SJSA1 (cell line): Measurements from ENCODE around the gene SLX4. TPM values are rescaled to one million over a fixed set of nuclear protein-coding genes. Genes with fewer than 3 reads are reported as not detected.

Experiments
- DNase-seq, 2 experiments: peaks; one replicate each; pipeline ENCODE4 v3.0.0-alpha.2; 2015 to 2020; ENCODE audit warnings: low spot score in 2 of 2, low read depth in 1 of 2
- H3K27ac ChIP-seq: fragments of 250-450 bp; sonication (Bioruptor Pico); 2 replicates; pipeline ENCODE4 v1.5.1; 2020; ENCODE audit warnings: mild to moderate bottlenecking, moderate library complexity
- H3K27me3 ChIP-seq: fragments of 250-450 bp; sonication (Bioruptor Pico); replicated peaks from 2 replicates; pipeline ENCODE4 v1.5.1; 2020; ENCODE audit warnings: mild to moderate bottlenecking, moderate library complexity
- H3K36me3 ChIP-seq: fragments of 250-450 bp; sonication (Bioruptor Pico); 2 replicates; pipeline ENCODE4 v1.5.1; 2020; ENCODE audit warnings: mild to moderate bottlenecking
- H3K4me1 ChIP-seq: fragments of 250-450 bp; sonication (Bioruptor Pico); replicated peaks from 2 replicates; pipeline ENCODE4 v1.6.1; 2021; ENCODE audit warnings: mild to moderate bottlenecking
- H3K4me3 ChIP-seq: fragments of 250-450 bp; sonication (Bioruptor Pico); 2 replicates; pipeline ENCODE4 v1.5.1; 2020; ENCODE audit warnings: mild to moderate bottlenecking
- H3K9me3 ChIP-seq: fragments of 250-450 bp; sonication (Bioruptor Pico); replicated peaks from 2 replicates; pipeline ENCODE4 v1.5.1; 2020; ENCODE audit warnings: mild to moderate bottlenecking
- total RNA-seq: library from RNA; depleted of rRNA; stranded (reverse); fragments of >200 nt; shearing (Covaris generic); gene quantifications from 2 replicates; pipeline ENCODE4 v1.2.3, GENCODE V29; 2014

SLX4 gene
- total RNA-seq, 1 experiment from 2014 or later, result 6.0 TPM

DNA sequence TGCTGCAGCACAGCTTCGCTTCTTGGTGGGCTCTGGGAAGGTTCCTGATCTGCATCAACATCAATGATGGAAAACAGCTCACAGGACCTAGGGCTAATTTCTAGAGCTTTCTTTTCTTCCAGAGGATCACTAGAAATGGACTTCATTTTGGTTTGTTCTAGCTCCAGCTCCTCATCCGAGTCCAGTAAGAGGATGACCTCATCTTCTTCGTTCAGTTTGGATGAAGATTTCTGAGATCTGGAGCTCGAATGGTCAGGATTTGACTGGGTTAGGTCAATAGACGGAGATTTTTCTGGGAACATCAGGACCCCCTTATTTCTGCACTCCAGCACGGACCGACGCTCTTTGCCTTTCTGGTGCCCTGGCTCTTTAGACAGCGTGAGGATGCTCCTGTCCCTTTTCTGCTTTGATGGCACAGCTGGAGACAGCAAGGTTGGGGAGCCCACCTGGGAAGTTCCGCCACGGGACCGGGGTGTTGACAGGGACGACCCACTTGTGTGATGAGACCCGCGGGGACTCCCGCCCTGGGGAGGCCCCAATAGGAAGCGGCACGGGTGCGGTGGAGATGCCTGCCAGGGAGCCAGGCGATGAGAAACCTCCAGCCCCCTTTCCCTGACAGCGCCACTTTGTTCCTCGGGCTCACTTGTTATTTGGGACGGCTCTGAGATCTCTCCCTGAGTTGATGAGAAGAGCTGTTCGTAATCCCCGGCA lies 21.3 kb downstream of the SLX4 start:
- no peaks in the 10 kb centered on the region for H3K27me3 ChIP-seq
- DNase-seq, result no peak
- H3K4me1 ChIP-seq, result no peaks in the 10 kb centered on the region

DNA sequence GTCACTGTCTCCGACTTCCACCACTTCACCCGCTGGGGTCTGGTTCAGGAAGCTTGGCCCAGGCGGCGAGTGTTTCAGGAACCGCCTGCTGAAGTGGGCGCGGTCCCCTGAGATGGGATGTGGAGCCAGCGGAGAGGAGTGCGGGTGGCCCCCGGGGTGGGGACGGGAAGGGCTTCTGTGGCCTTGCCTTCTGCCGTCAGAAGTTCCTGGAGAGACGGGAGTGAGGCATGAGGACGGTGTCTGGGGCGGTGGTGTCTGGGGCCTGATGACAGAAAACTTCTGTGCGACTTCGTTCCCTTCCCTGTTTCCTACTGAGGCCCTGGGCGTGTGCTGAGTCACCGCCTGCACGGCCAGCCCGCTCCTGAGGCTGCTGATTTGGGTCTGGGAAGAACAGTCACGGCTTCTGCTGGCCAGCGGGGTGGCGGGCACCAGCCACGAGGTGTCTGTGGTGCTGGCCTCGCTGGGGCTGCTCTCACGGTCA lies 21.9 kb downstream of the SLX4 start:
- no peaks in the 10 kb centered on the region for H3K27me3 ChIP-seq
- H3K4me1 ChIP-seq, result no peaks in the 10 kb centered on the region
- DNase-seq, result no peak
- H3K4me3 ChIP-seq, result no peak overlapping the region
- peaks cover 24% of the 10 kb centered on the region for H3K36me3 ChIP-seq
- H3K9me3 ChIP-seq, result no peaks in the 10 kb centered on the region
- no peak overlapping the region for H3K27ac ChIP-seq

More for the DNA sequence above, 21.3 kb downstream of the SLX4 start:
- H3K4me3 ChIP-seq, result no peak overlapping the region
- no peaks in the 10 kb centered on the region for H3K9me3 ChIP-seq
- H3K27ac ChIP-seq, result no peak overlapping the region
- peaks cover 21% of the 10 kb centered on the region for H3K36me3 ChIP-seq

- peaks cover 25% of the 10 kb centered on the region for H3K36me3 ChIP-seq
- H3K27me3 ChIP-seq, result no peaks in the 10 kb centered on the region
- no peak overlapping the region for H3K4me3 ChIP-seq
- H3K27ac ChIP-seq, result no peak overlapping the region
- no peaks in the 10 kb centered on the region for H3K4me1 ChIP-seq
- no peak for DNase-seq
- H3K9me3 ChIP-seq, result no peaks in the 10 kb centered on the region
Observed at GRCh38 chr16:3589001-3589400, 22.4 kb downstream of the SLX4 start.

DNA sequence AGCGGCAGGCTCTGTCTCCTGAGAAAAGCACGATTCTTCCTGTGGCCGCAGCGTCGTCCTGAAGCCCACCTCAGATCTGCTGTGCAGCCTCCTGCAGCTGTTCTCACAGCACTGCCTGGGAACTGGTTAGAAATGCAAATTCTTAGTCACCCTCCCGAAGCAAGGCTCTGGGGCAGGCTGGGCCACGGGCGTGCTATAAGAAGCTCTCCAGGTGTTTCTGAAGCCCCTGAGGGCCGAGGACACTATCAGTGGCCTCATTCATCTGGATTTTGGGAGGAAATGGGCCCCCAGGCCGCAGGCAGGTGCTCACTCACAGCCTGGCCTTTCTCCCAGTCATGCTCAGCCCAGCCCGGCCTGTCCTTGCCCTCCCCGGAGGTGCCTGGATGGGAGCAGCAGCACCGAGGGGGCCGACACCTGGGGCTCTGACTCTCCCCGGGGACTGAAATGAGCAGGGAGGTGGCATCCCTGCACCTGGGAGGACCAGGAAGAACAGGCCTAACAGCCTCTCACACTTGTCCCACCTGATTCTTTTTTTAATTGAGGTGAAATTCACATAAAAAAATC lies 23.8 kb downstream of the SLX4 start:
- H3K27ac ChIP-seq, result no peak overlapping the region
- peaks cover 38% of the 10 kb centered on the region for H3K36me3 ChIP-seq
- no peak for DNase-seq
- H3K27me3 ChIP-seq, result no peaks in the 10 kb centered on the region
- H3K4me3 ChIP-seq, result no peak overlapping the region
- no peaks in the 10 kb centered on the region for H3K4me1 ChIP-seq
- no peaks in the 10 kb centered on the region for H3K9me3 ChIP-seq

DNA sequence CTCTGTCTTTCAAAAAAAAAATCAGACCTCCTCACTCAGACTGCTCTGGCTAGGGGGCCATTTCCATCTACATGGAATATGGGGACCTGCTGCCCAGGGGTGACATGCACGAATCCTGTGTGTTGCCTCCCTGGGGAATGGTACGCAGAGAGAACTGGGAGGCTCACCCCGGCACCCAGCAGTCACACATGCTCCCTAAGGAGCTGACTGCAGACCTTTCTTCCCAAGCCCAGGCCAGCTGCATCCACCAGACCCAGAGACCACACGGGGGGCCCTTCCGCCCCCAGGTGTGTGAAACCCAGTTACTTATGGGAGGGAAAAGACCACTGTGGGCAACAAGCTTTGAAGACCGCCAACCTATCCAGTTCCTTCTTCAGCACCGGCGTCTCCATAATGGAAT lies 27.0 kb downstream of the SLX4 start:
- DNase-seq, result no peak
- no peak overlapping the region for H3K4me3 ChIP-seq

GRCh38 chr16:3583303-3584038 lies 27.9 kb downstream of the SLX4 start:
- no peak for DNase-seq
- peaks cover 20% of the 10 kb centered on the region for H3K36me3 ChIP-seq
- no peaks in the 10 kb centered on the region for H3K9me3 ChIP-seq
- no peaks in the 10 kb centered on the region for H3K27me3 ChIP-seq
- no peak overlapping the region for H3K27ac ChIP-seq
- no peak overlapping the region for H3K4me3 ChIP-seq
- no peaks in the 10 kb centered on the region for H3K4me1 ChIP-seq

More for the DNA sequence above, 27.0 kb downstream of the SLX4 start:
- no peaks in the 10 kb centered on the region for H3K9me3 ChIP-seq
- H3K27me3 ChIP-seq, result no peaks in the 10 kb centered on the region
- no peaks in the 10 kb centered on the region for H3K4me1 ChIP-seq
- peaks cover 20% of the 10 kb centered on the region for H3K36me3 ChIP-seq
- H3K27ac ChIP-seq, result no peak overlapping the region

GRCh38 chr16:3582276-3583165 lies 28.9 kb downstream of the SLX4 start:
- Histone ChIP-seq H3K36me3 (peaks cover 20% of the 10 kb centered on the region), H3K27ac (no peak overlapping the region), H3K4me1 (no peaks in the 10 kb centered on the region), H3K27me3 (no peaks in the 10 kb centered on the region), H3K9me3 (no peaks in the 10 kb centered on the region), H3K4me3 (no peak overlapping the region)
- DNase-seq, result no peak

DNA sequence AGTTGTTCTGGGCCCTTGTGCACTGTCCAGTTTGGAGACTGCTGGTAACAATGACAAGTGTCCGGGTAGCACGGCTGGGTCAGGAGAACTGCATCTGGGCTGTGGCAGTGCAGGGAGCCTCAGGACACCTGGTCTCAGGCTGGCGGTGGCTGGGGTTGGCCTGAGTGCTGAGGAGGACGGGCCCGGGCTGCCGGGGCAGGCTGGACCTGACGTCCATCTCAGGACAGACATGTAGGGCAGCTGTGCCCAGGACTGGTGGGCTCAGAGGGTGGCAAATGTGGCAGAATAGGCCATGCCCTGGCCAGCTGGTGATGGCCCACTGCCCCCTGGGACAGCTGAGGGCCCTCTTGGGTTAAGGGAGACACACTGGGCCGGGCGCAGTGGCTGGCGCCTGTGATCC lies 30.0 kb downstream of the SLX4 start:
- no peaks in the 10 kb centered on the region for H3K27me3 ChIP-seq
- no peak overlapping the region for H3K4me3 ChIP-seq
- no peak overlapping the region for H3K27ac ChIP-seq
- no peaks in the 10 kb centered on the region for H3K9me3 ChIP-seq
- H3K36me3 ChIP-seq, result peaks cover 20% of the 10 kb centered on the region
- DNase-seq, result no peak
- no peaks in the 10 kb centered on the region for H3K4me1 ChIP-seq

- DNase-seq, result no peak
- H3K9me3 ChIP-seq, result no peaks in the 10 kb centered on the region
- no peak overlapping the region for H3K4me3 ChIP-seq
- no peaks in the 10 kb centered on the region for H3K4me1 ChIP-seq
- peaks cover 20% of the 10 kb centered on the region for H3K36me3 ChIP-seq
- H3K27ac ChIP-seq, result no peak overlapping the region
- H3K27me3 ChIP-seq, result no peaks in the 10 kb centered on the region
Observed at GRCh38 chr16:3580686-3581085, 30.7 kb downstream of the SLX4 start.

DNA sequence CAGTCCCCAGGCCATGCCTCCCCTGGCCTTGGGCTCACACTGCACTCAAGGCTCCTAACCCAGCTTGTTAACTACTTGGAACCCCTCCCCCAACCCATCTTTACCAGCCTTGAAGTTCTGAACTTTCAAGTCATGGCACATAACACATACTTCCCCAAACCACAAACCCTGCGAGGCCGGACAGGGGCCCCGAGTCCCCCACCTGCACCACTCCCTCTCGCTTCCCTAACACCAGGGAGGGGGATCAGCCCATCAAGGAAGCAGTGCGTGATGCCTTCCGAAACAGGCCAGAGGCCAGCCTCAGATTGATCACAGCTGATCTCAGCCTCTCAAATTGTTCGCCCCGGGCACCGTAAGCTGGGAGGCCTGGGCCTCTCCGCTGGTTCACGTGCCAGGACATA lies 31.2 kb downstream of the SLX4 start:
- no peak for DNase-seq
- Histone ChIP-seq H3K4me1 (no peaks in the 10 kb centered on the region), H3K4me3 (no peak overlapping the region), H3K36me3 (peaks cover 20% of the 10 kb centered on the region), H3K9me3 (no peaks in the 10 kb centered on the region), H3K27me3 (no peaks in the 10 kb centered on the region), H3K27ac (no peak overlapping the region)

GRCh38 chr16:3579776-3580175 lies 31.6 kb downstream of the SLX4 start:
- no peaks in the 10 kb centered on the region for H3K27me3 ChIP-seq
- DNase-seq, result no peak

GRCh38 chr16:3578610-3579551 lies 32.5 kb downstream of the SLX4 start:
- no peak for DNase-seq
- Histone ChIP-seq H3K27me3 (no peaks in the 10 kb centered on the region), H3K36me3 (peaks cover 11% of the 10 kb centered on the region), H3K4me3 (no peak overlapping the region), H3K27ac (no peak overlapping the region), H3K4me1 (no peaks in the 10 kb centered on the region), H3K9me3 (no peaks in the 10 kb centered on the region)

More at GRCh38 chr16:3579776-3580175, 31.6 kb downstream of the SLX4 start:
- Histone ChIP-seq H3K4me1 (no peaks in the 10 kb centered on the region), H3K27ac (no peak overlapping the region), H3K36me3 (peaks cover 19% of the 10 kb centered on the region), H3K4me3 (no peak overlapping the region), H3K9me3 (no peaks in the 10 kb centered on the region)
